Stimulated activated CD8-positive, alpha-beta memory T cell treated with anti-CD3 and anti-CD28 coated beads, Interleukin-12 subunit alpha, Interleukin-12 subunit beta, amount 100 ng/mL, for 1 hour (primary cell): ENCODE results near the gene ADARB1.
A peak's percentile ranks its signal among the peaks of the same experiment; 100 is the strongest.

Source experiments
- DNase-seq: peaks from one replicate; pipeline ENCODE4 v3.0.0-alpha.2; 2020; ENCODE audit warnings: low read depth

ADARB1 gene

DNA sequence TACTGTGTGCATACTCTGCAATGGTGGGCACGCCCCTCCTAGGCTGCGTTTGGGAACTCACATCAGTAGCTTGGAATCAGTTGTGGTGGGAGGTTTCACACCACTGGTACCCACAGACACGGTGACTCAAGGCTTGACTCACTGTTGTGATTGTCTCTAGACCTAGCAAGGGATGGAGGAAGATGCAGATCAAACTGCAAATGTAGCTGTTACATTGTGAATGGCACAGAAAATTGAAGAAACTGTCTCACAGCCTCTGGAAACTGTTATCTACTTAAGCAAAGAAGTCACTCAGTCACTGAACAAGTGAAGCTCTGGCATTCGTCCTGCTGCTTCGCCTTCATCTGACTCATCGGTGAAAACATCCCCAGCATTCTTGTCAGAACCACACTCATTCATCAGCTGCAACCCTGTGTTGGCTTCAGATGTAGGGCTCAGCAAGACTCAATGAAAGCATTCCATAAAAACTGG, 153.8 kb downstream of the ADARB1 start:
- DNase-seq = peak; percentile 65

- DNase-seq = no peak
These were observed 154.4 kb downstream of the ADARB1 start for GRCh38 chr21:45228656-45229240.

DNA sequence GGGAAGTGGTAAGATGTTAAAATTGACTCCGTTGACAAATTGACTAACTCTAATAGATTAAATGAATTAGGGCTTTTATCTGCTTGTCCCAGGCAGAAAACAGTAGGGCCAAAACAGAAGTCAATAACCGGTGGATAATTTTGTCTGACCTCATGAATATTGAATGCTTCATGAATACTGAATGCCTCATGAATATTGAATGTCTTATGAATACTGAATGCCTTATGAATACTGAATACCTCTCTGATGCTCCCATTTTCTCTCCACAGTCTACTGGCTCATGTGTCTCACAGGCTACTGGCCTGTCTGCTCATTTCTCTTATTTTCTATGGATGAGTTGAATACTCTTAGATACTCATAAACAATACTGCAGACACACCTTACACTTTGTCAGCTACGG, 157.3 kb downstream of the ADARB1 start:
- no peak for DNase-seq

- DNase-seq = no peak
These were observed 159.7 kb downstream of the ADARB1 start for GRCh38 chr21:45234127-45234526.

GRCh38 chr21:45234965-45235364, 160.6 kb downstream of the ADARB1 start:
- no peak for DNase-seq

DNA sequence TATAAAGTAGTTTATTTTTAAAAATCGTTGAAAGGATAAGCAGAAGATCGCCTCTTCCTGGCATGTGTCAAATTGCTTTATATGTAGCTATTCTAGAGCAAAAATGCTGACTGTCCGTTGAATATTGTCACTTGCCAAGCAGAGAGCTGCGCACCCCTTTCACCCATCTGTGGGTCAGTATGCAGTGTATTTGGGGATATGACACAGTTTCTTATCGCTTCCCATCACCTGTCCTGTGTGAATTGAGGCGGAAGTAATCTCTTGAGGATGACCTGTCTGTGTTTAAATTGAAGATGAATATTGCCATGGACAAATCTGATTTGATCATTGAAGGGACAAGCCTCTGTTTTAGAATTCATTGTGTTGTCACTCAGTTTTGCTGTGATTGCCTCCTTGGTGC, 161.1 kb downstream of the ADARB1 start:
- DNase-seq = no peak

DNA sequence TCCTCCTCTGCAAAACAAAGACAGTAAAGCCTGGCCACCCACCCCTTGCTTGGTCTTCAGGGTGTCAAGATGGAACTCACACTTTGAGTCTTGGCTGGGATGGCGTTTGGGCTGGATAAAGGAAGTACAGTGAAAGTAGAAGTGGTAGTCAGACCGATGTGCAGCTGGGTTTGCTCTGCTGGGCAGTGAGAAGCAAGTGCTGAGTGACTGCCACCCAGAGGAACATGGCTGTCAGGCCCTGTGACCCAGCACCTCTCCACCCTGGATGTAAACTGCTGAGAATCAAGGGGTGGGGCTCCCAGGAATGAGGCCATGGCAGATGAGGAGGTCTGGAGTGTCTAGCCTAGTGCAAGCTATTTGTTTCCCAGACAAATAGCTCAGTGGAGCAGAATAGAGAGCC, 162.1 kb downstream of the ADARB1 start:
- no peak for DNase-seq

DNA sequence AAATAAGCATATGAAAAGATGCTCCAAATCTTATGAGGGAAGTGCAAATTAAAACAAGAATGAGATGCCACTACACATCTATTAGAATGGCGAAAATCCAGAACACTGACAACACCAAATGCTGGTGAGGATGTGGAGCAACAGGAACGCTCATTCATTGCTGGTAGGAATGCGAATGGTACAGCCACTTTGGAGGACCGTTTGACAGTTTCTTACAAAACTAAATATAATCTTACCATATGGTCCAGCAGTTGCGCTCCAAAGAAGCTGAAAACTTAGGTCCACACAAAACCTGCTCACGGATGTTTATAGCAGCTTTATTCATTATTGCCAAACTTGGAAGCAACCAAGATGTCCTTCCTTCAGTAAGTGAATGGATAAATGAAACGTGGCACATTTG, 163.0 kb downstream of the ADARB1 start:
- DNase-seq = no peak

GRCh38 chr21:45241357-45241756, 167.0 kb downstream of the ADARB1 start:
- no peak for DNase-seq

DNA sequence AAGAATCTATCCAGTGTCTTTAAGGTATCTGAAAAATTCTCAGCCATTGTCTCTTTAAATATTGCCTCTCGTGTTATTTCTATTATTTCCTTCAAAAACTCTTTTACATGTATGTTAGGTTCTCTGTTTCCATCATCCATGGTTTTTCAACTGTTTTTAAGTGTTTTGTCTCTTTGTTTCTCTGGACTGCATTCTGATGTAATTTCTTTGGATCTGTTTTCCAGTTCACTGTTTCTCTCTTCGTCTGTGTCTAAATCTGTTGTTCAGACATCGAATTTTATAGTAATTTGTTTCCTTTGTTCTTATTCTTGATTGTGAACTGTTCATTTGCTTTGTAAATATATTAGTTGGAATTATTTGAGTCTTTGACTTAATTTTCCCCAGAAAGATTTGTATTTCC, 169.2 kb downstream of the ADARB1 start:
- no peak for DNase-seq

GRCh38 chr21:45244799-45245340, 170.5 kb downstream of the ADARB1 start:
- no peak for DNase-seq

DNA sequence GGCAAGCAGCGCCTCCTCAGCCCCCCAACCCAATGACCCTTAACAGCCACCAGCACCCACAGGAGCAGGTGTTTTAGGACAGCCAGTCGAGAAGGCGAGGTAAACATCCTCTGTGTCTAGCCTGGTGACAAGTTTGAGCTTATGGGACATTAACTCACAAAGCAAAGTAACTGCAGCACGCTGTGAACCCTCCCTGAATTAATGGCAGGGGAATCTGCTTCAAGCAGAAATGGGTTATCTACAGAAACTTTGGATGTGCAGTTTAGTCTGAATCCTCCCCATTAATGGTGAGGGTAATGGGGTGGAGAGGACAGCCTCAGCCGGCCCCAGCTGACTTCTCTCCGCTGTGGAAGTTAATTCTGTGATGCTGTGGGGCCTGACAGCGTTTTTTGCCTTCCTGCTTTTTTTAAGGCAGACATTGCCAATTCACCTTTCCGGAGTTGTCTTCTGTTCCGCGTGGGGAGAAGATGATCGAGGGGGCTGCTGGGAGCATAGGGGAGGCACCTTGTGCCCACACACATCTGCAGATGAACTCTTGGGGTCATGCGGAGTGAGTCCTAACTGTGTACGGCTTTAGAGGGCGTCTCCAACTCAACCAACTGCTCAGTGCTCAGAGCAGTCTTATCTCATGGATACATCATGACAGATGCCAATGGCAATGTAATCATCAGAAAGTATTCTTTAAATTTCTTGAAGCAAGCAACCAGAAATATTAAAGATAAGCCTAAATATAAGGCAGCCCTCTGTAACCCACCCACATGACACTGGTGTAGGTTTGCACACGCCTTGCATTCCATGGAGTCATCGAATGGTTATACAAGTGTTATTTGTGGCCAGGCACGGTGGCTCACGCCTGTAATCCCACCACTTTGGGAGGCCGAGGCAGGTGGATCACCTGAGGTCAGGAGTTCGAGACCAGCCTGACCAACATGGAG, 172.3 kb downstream of the ADARB1 start:
- no peak for DNase-seq

DNA sequence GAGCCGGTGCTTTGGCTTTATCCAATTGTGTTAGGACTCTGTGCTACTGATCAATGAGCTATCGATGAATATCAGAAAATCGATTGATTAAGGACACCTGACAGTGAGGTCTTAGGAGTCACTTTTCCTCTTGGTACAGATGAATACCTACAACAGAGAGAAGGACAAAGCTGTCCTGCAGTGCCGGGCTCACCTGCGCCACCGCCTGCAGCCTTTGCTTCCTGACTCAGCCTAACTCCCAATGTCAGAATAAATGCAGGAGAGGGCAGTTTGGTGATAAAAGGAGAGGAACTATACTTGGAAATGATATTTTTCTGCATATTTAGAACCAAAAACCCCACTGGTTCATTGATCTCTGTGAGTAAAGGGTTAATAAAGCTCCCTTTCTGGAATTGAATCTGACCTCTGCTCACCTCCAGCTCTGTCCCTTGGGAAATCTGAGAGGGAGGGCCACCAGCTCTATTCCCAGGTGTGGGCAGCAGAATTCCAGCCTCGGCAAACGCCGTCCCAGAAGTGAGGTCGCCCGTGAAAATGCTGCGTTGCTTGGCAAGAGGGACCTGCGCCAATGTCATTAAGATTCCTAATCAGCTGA, 174.0 kb downstream of the ADARB1 start:
- no peak for DNase-seq

DNA sequence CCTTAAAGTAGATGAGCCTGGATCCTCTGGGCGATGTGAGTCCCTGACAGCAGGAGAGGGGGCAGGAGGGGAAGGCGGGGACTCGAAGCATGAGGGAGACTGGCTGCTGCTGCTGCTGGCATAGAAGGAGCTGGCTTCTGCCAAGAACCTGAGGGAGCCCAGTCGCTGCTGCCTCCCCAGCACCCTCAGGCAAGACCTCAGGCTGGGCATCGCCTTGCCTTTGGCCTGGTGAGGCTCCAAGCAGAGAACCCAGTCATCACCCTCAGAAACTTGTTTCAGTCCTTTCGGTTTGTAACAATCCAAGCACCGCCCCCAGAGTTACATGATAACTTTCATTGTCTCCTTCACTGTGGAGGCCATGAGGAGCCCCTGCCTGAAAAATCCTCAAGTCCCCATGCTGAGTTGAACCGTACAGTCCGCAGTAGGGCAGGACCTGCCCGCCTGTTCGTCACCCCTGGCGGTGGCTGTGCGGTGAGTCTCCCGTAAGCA, 174.6 kb downstream of the ADARB1 start:
- DNase-seq = no peak

DNA sequence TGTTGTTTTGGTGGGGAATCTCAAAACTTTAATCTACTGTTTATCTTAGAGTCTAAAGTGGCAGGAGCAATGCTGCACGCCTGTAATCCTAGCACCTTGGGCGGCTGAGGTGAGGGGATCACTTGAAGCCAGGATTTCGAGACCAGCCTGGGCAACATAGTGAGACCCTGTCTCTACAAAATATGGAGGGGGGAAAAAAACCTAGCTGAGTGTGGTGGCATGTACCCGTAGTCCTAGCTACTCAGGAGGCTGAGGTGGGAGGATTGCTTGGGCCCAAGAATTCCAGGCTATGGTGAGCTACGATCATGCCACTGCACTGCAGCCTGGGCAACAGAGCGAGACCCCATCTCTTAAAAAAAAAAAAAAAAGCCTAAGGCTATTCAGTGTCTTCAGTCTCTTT, 175.2 kb downstream of the ADARB1 start:
- no peak for DNase-seq

DNA sequence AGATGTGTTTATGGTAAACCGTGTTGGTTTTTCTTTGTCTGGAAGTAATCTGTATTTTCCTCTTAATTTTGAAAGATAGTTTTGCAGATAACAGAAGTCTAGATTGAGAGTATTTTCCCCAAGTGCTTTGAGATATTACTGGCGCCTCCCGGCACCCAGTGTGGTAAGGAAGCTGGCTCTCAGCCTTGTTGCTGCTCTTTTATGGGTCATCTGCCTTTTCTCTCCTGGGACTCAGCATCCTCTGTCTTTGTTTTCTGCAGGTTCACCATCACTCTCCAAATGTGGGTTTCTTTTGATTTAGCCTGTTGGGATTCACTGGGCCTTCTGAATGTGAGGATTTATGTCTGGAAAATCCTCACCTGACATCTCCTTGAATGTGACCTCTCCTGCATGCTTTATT, 175.9 kb downstream of the ADARB1 start:
- no peak for DNase-seq

DNA sequence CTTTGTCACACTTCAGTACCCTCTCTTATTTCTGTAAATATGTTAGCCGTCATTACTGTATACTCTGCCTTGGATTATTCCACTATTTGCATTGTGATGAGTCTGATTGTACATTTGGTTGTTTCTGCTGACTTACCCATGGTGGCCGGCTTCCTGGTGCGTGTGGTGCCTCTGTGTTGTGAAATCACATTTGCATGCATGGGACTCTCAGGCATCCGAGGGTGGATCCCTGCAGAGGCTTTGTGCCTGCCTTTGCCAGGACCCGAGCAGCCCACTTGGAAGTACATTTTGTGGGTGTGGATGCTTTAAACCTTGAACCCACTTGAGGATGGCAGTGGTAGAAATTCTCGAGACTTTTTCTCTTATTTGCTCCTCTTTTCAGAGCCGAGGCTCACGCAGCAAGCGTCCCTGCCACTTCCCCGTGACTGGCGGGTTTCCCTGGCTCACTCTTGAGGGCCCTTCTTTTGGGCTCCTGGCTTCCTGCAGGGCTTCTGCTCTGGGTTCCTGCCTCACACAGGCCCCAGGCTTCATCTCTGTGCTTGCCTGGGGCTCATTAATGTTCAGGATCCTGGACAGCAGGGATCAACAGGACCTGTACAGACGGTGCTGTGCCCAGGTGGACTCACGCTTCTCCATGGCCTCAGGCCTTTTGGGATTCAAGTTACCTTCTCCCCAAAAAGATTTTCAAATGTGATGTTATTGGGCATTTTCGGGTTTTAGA, 176.7 kb downstream of the ADARB1 start:
- DNase-seq = no peak

- no peak for DNase-seq
These were observed 177.5 kb downstream of the ADARB1 start for GRCh38 chr21:45251635-45252447.

GRCh38 chr21:45252448-45252925, 178.1 kb downstream of the ADARB1 start:
- DNase-seq = no peak

- DNase-seq = no peak
These were observed 178.8 kb downstream of the ADARB1 start for GRCh38 chr21:45253180-45253579.
